Central memory CD8-positive, alpha-beta T cell (primary cell): ENCODE results near the gene ATXN1L.
"Not testable (repeated sequence)": the region's sequence is repeated elsewhere in the genome, so short reads cannot be mapped to it uniquely, and the experiment has no call there.

Experiments used
- ATAC-seq: fragments of 150-1000 bp; cut with Tn5 transposase; replicated peaks from 2 replicates; pipeline ENCODE4 v1.10.0; 2022; ENCODE audit warnings: mild to moderate bottlenecking, moderate FRiP score, moderate number of reproducible peaks; ENCODE audit not compliant: poor library complexity, severe bottlenecking; ENCODE audit errors: extremely low read depth
- DNase-seq, 2 donors: peaks; one replicate each; pipeline ENCODE4 v3.0.0; 2021; ENCODE audit warnings: low spot score in 2 of 2
- H3K27ac Mint-ChIP-seq: one replicate; pipeline ENCODE4 v1.8.0; 2022; ENCODE audit warnings: low read depth, mild to moderate bottlenecking, moderate library complexity, mixed read lengths
- H3K27me3 Mint-ChIP-seq: one replicate; pipeline ENCODE4 v1.8.0; 2022; ENCODE audit warnings: mixed read lengths
- H3K36me3 Mint-ChIP-seq: one replicate; pipeline ENCODE4 v1.8.0; 2022; ENCODE audit warnings: mild to moderate bottlenecking, moderate library complexity, mixed read lengths; ENCODE audit not compliant: insufficient read depth
- H3K4me1 Mint-ChIP-seq: one replicate; pipeline ENCODE4 v1.8.0; 2022; ENCODE audit warnings: mixed read lengths
- H3K4me3 Mint-ChIP-seq: one replicate; pipeline ENCODE4 v1.8.0; 2022; ENCODE audit warnings: mild to moderate bottlenecking, moderate library complexity, mixed read lengths
- H3K9me3 Mint-ChIP-seq: one replicate; pipeline ENCODE4 v1.8.0; 2022; ENCODE audit warnings: mixed read lengths

ATXN1L gene

DNA sequence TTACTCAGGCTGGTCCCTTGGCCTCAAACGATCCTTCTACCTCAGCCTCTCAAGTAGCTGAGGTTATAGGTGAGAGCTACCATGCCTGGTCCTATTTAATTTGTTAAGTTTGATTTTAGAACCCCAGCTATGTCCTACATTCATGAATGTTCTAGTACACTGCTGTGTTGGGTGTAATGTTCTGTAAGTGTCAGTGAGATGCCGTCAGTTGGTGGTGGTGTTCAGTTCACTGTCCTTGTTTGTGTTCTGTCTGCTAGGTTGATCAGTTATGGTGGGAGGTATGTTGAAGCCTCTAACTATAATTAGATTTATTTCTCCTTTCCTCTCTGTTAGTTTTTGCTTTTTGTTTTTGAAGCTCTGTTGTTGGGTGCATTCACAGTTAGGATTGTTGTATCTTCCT is 57.8 kb downstream of the ATXN1L start:
- ATAC-seq (no peak), DNase-seq (no peak)
- Mint-ChIP-seq H3K4me1 (peaks cover 71% of the 10 kb centered on the region), H3K4me3 (peak overlapping the region; percentile 16), H3K27ac (peak overlapping the region; percentile 69), H3K9me3 (no peaks in the 10 kb centered on the region), H3K36me3 (peaks cover 24% of the 10 kb centered on the region), H3K27me3 (no peaks in the 10 kb centered on the region)

- H3K27ac Mint-ChIP-seq: peak overlapping the region; percentile 69
Observed at GRCh38 chr16:71904239-71904638, 58.5 kb downstream of the ATXN1L start.

DNA sequence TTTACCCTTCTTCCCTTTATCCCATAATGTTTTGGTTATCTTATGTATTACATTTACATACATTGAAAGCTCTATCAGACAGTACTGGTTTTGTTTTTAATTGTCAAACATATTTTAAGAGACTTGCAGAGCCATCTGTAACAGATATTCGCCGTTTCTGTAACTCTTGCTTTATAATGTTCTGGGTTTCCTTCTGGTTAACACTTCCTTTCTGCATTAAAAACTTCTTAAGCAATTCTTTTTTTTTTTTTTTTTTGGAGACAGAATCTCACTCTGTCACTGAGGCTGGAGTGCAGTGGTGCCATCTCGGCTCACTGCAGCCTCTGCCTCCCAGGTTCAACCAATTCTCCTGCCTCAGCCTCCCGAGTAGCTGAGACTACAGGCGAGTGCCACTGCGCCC is 60.0 kb downstream of the ATXN1L start:
- peaks cover 78% of the 10 kb centered on the region for H3K4me1 Mint-ChIP-seq

More at GRCh38 chr16:71904239-71904638, 58.5 kb downstream of the ATXN1L start:
- Mint-ChIP-seq H3K9me3 (no peaks in the 10 kb centered on the region), H3K4me1 (peaks cover 77% of the 10 kb centered on the region), H3K27me3 (no peaks in the 10 kb centered on the region), H3K4me3 (peak overlapping the region; percentile 16), H3K36me3 (peaks cover 26% of the 10 kb centered on the region)
- DNase-seq (no peak), ATAC-seq (no peak)

More for the DNA sequence above, 60.0 kb downstream of the ATXN1L start:
- not testable (repeated sequence) for H3K27me3 Mint-ChIP-seq, H3K9me3 Mint-ChIP-seq, DNase-seq
- peak overlapping the region; percentile 92 for H3K27ac Mint-ChIP-seq
- H3K36me3 Mint-ChIP-seq: peaks cover 24% of the 10 kb centered on the region
- peak; percentile 43 for ATAC-seq
- peak overlapping the region; percentile 63 for H3K4me3 Mint-ChIP-seq
